ENCODE data around the gene BLOC1S3.

The BLOC1S3 gene

GRCh38 chr19:45166723-45167252, 11.8 kb upstream of the BLOC1S3 start:
- no peaks in the 10 kb centered on the region for H3K36me3 ChIP-seq (ENCODE audit: control insufficient read depth, low read depth, low read length)
- peaks cover 6% of the 10 kb centered on the region for H3K4me1 ChIP-seq (ENCODE audit: control insufficient read depth, low read depth, low read length)
- no peak overlapping the region for H3K4me3 ChIP-seq (ENCODE audit: low read length)
- H3K27me3 ChIP-seq (ENCODE audit: control insufficient read depth, insufficient read depth, low read length): no peaks in the 10 kb centered on the region
- no peaks in the 10 kb centered on the region for H3K9me3 ChIP-seq (ENCODE audit: control insufficient read depth, low read depth, low read length)
- no peak overlapping the region for H3K9ac ChIP-seq (ENCODE audit: low read length)
- H3K27ac ChIP-seq (ENCODE audit: low read length): no peak overlapping the region

GRCh38 chr19:45168767-45169351, 9.7 kb upstream of the BLOC1S3 start:
- peaks cover 6% of the 10 kb centered on the region for H3K4me1 ChIP-seq (ENCODE audit: control insufficient read depth, low read depth, low read length)
- H3K27me3 ChIP-seq (ENCODE audit: control insufficient read depth, insufficient read depth, low read length): no peaks in the 10 kb centered on the region
- H3K36me3 ChIP-seq (ENCODE audit: control insufficient read depth, low read depth, low read length): no peaks in the 10 kb centered on the region
- H3K27ac ChIP-seq (ENCODE audit: low read length): no peak overlapping the region
- no peak overlapping the region for H3K9ac ChIP-seq (ENCODE audit: low read length)
- no peak overlapping the region for H3K4me3 ChIP-seq (ENCODE audit: low read length)
- no peaks in the 10 kb centered on the region for H3K9me3 ChIP-seq (ENCODE audit: control insufficient read depth, low read depth, low read length)

GRCh38 chr19:45169602-45170001, 9.0 kb upstream of the BLOC1S3 start:
- no peak overlapping the region for H3K4me3 ChIP-seq (ENCODE audit: low read length)
- H3K9ac ChIP-seq (ENCODE audit: low read length): no peak overlapping the region
- H3K27me3 ChIP-seq (ENCODE audit: control insufficient read depth, insufficient read depth, low read length): no peaks in the 10 kb centered on the region
- peaks cover 6% of the 10 kb centered on the region for H3K4me1 ChIP-seq (ENCODE audit: control insufficient read depth, low read depth, low read length)
- no peaks in the 10 kb centered on the region for H3K36me3 ChIP-seq (ENCODE audit: control insufficient read depth, low read depth, low read length)
- no peak overlapping the region for H3K27ac ChIP-seq (ENCODE audit: low read length)
- no peaks in the 10 kb centered on the region for H3K9me3 ChIP-seq (ENCODE audit: control insufficient read depth, low read depth, low read length)

- no peak overlapping the region for H3K4me3 ChIP-seq (ENCODE audit: low read length)
- H3K36me3 ChIP-seq (ENCODE audit: control insufficient read depth, low read depth, low read length): no peaks in the 10 kb centered on the region
- H3K4me1 ChIP-seq (ENCODE audit: control insufficient read depth, low read depth, low read length): peaks cover 6% of the 10 kb centered on the region
- no peaks in the 10 kb centered on the region for H3K9me3 ChIP-seq (ENCODE audit: control insufficient read depth, low read depth, low read length)
- no peak overlapping the region for H3K27ac ChIP-seq (ENCODE audit: low read length)
- no peak overlapping the region for H3K9ac ChIP-seq (ENCODE audit: low read length)
- no peaks in the 10 kb centered on the region for H3K27me3 ChIP-seq (ENCODE audit: control insufficient read depth, insufficient read depth, low read length)
Measured at GRCh38 chr19:45170146-45171106, 8.2 kb upstream of the BLOC1S3 start.

- no peaks in the 10 kb centered on the region for H3K36me3 ChIP-seq (ENCODE audit: control insufficient read depth, low read depth, low read length)
- H3K27ac ChIP-seq (ENCODE audit: low read length): no peak overlapping the region
- no peak overlapping the region for H3K4me3 ChIP-seq (ENCODE audit: low read length)
- H3K4me1 ChIP-seq (ENCODE audit: control insufficient read depth, low read depth, low read length): peaks cover 6% of the 10 kb centered on the region
- no peaks in the 10 kb centered on the region for H3K27me3 ChIP-seq (ENCODE audit: control insufficient read depth, insufficient read depth, low read length)
- H3K9me3 ChIP-seq (ENCODE audit: control insufficient read depth, low read depth, low read length): no peaks in the 10 kb centered on the region
- no peak overlapping the region for H3K9ac ChIP-seq (ENCODE audit: low read length)
Measured at GRCh38 chr19:45171211-45171623, 7.4 kb upstream of the BLOC1S3 start.

GRCh38 chr19:45172173-45172572, 6.4 kb upstream of the BLOC1S3 start:
- H3K4me1 ChIP-seq (ENCODE audit: control insufficient read depth, low read depth, low read length): peaks cover under 1% of the 10 kb centered on the region

GRCh38 chr19:45172611-45173208, 5.9 kb upstream of the BLOC1S3 start:
- Histone ChIP-seq H3K27ac (ENCODE audit: low read length) (no peak overlapping the region), H3K27me3 (ENCODE audit: control insufficient read depth, insufficient read depth, low read length) (no peaks in the 10 kb centered on the region), H3K4me1 (ENCODE audit: control insufficient read depth, low read depth, low read length) (no peaks in the 10 kb centered on the region), H3K36me3 (ENCODE audit: control insufficient read depth, low read depth, low read length) (no peaks in the 10 kb centered on the region), H3K9me3 (ENCODE audit: control insufficient read depth, low read depth, low read length) (no peaks in the 10 kb centered on the region), H3K4me3 (ENCODE audit: low read length) (no peak overlapping the region), H3K9ac (ENCODE audit: low read length) (no peak overlapping the region)

More at GRCh38 chr19:45172173-45172572, 6.4 kb upstream of the BLOC1S3 start:
- H3K27me3 ChIP-seq (ENCODE audit: control insufficient read depth, insufficient read depth, low read length): no peaks in the 10 kb centered on the region
- no peaks in the 10 kb centered on the region for H3K9me3 ChIP-seq (ENCODE audit: control insufficient read depth, low read depth, low read length)
- no peak overlapping the region for H3K9ac ChIP-seq (ENCODE audit: low read length)
- no peak overlapping the region for H3K4me3 ChIP-seq (ENCODE audit: low read length)
- no peaks in the 10 kb centered on the region for H3K36me3 ChIP-seq (ENCODE audit: control insufficient read depth, low read depth, low read length)
- no peak overlapping the region for H3K27ac ChIP-seq (ENCODE audit: low read length)

GRCh38 chr19:45173816-45174215, 4.8 kb upstream of the BLOC1S3 start:
- Histone ChIP-seq H3K9ac (ENCODE audit: low read length) (no peak overlapping the region), H3K27ac (ENCODE audit: low read length) (no peak overlapping the region), H3K36me3 (ENCODE audit: control insufficient read depth, low read depth, low read length) (no peaks in the 10 kb centered on the region), H3K4me1 (ENCODE audit: control insufficient read depth, low read depth, low read length) (no peaks in the 10 kb centered on the region), H3K4me3 (ENCODE audit: low read length) (no peak overlapping the region), H3K9me3 (ENCODE audit: control insufficient read depth, low read depth, low read length) (no peaks in the 10 kb centered on the region), H3K27me3 (ENCODE audit: control insufficient read depth, insufficient read depth, low read length) (no peaks in the 10 kb centered on the region)

GRCh38 chr19:45175515-45176345, 2.9 kb upstream of the BLOC1S3 start:
- Histone ChIP-seq H3K4me1 (ENCODE audit: control insufficient read depth, low read depth, low read length) (no peaks in the 10 kb centered on the region), H3K4me3 (ENCODE audit: low read length) (no peak overlapping the region), H3K9me3 (ENCODE audit: control insufficient read depth, low read depth, low read length) (no peaks in the 10 kb centered on the region), H3K9ac (ENCODE audit: low read length) (no peak overlapping the region), H3K36me3 (ENCODE audit: control insufficient read depth, low read depth, low read length) (no peaks in the 10 kb centered on the region), H3K27ac (ENCODE audit: low read length) (no peak overlapping the region), H3K27me3 (ENCODE audit: control insufficient read depth, insufficient read depth, low read length) (no peaks in the 10 kb centered on the region)

GRCh38 chr19:45177817-45178261, 745 bp upstream of the BLOC1S3 start, which contains the start of gene TRAPPC6A:
Gene TRAPPC6A (minus strand): TSS chr19:45178237. CDS start chr19:45178218, 19 bp downstream.
- Histone ChIP-seq H3K9ac (ENCODE audit: low read length) (peak within 1 kb of the TSS; percentile 69), H3K4me1 (ENCODE audit: control insufficient read depth, low read depth, low read length) (no peaks in the 10 kb centered on the region), H3K36me3 (ENCODE audit: control insufficient read depth, low read depth, low read length) (no peaks in the 10 kb centered on the region), H3K27me3 (ENCODE audit: control insufficient read depth, insufficient read depth, low read length) (no peaks in the 10 kb centered on the region), H3K27ac (ENCODE audit: low read length) (peak within 1 kb of the TSS; percentile 11), H3K9me3 (ENCODE audit: control insufficient read depth, low read depth, low read length) (no peaks in the 10 kb centered on the region), H3K4me3 (ENCODE audit: low read length) (peak within 1 kb of the TSS; percentile 99)

Data from iPS-18a (cell line).